Heart left ventricle (tissue), 13 donors: ENCODE measurements around the gene BCAS4.

Source experiments
- CTCF ChIP-seq, 12 donors: fragments of 200-600 bp; sonication (generic) in 4 of 12; IDR thresholded peaks; one replicate each; pipeline versions ENCODE4 v1.5.0 to v1.8.0; 2018 to 2022; ENCODE audit warnings: antibody characterized with exemption in 12 of 12, mild to moderate bottlenecking in 5 of 12
- POLR2A ChIP-seq, 2 donors: fragments of 450-650 bp; IDR thresholded peaks; one replicate each; pipeline ENCODE4 v1.6.1; 2017; ENCODE audit warnings: antibody characterized with exemption in 2 of 2, mild to moderate bottlenecking in 2 of 2, moderate library complexity in 2 of 2
- donor health status: ischemic (EF 13 %, LVEDD 7.1; RV severe dilation, severe dysfunction).
- donor health status: DM: no; HTN: yes; CAD: no.
- donor health status: DM: no; HTN: no; CAD: no.
- donor health status: ischemic (EF 25% LVEDD 6.9; RV normal size, moderate dysfunction).
- donor health status: ischemic (EF 25% LVEDD 5.7; RV mildly dilated, moderate dysfunction).
- donor health status: ischemic (EF 35%, LVEDD 5.7; RV mildly dilated, moderate dysfunction).
- donor health status: nonischemic (EF 11% LVEDD 7.7; RV severe dilation, severe dysfunction).
- donor health status: DM: yes; HTN: yes; CAD: no.
- donor health status: PGD.
- donor health status: ischemic (EF 29% LVEDD 5.4; RV normal size, mild dysfunction).
- donor health status: nonischemic (EF 23%, LVEDD 6.1; RV moderate dilation, normal function).

GRCh38 chr20:50798650-50799049 lies 3.8 kb downstream of the BCAS4 start:
- TF ChIP-seq CTCF (IDR thresholded peaks at IDR 0.05) (no peak), POLR2A (IDR thresholded peaks at IDR 0.05) (no peak)
